Smooth muscle cell (in vitro differentiated cells): Measurements from ENCODE around the gene TNNT1. TPM values are rescaled to one million over a fixed set of nuclear protein-coding genes. Genes with fewer than 3 reads are reported as not detected.

ENCODE experiments used
- DNase-seq: peaks from one replicate; lab custom pipeline; 2025; ENCODE audit not compliant: unreplicated experiment; lab: John Stamatoyannopoulos, UW
- H2AFZ ChIP-seq: fragments of 200-600 bp; sonication (generic); 2 replicates; pipeline ENCODE4 v1.6.0; 2016; ENCODE audit warnings: antibody characterized with exemption, low read depth, mild to moderate bottlenecking
- H3F3A ChIP-seq: fragments of 200-600 bp; sonication (generic); 2 replicates; pipeline ENCODE4 v1.6.0; 2017; ENCODE audit warnings: antibody characterized with exemption, low read depth
- H3K27ac ChIP-seq: fragments of 200-600 bp; sonication (generic); 2 replicates; pipeline ENCODE4 v1.5.1; 2016; ENCODE audit warnings: low read depth, mild to moderate bottlenecking
- H3K27me3 ChIP-seq: fragments of 200-600 bp; sonication (generic); 2 replicates; pipeline ENCODE4 v1.6.1; 2016; ENCODE audit warnings: low read depth, mild to moderate bottlenecking
- H3K36me3 ChIP-seq: fragments of 200-600 bp; sonication (generic); 2 replicates; pipeline ENCODE4 v1.5.1; 2016; ENCODE audit warnings: low read depth
- H3K4me1 ChIP-seq: fragments of 200-600 bp; sonication (generic); 2 replicates; pipeline ENCODE4 v1.5.1; 2016; ENCODE audit warnings: low read depth
- H3K4me2 ChIP-seq: fragments of 200-600 bp; sonication (generic); 2 replicates; pipeline ENCODE4 v1.6.0; 2016; ENCODE audit warnings: mild to moderate bottlenecking
- H3K4me3 ChIP-seq: fragments of 200-600 bp; sonication (generic); 2 replicates; pipeline ENCODE4 v1.5.1; 2016; ENCODE audit warnings: mild to moderate bottlenecking
- H3K79me2 ChIP-seq: fragments of 200-600 bp; sonication (generic); 2 replicates; pipeline ENCODE4 v1.6.0; 2016; ENCODE audit warnings: low read depth, mild to moderate bottlenecking
- H3K9ac ChIP-seq: fragments of 200-600 bp; sonication (generic); 2 replicates; pipeline ENCODE4 v1.6.0; 2016; ENCODE audit warnings: low read depth
- H3K9me3 ChIP-seq: fragments of 200-600 bp; sonication (generic); replicated peaks from 2 replicates; pipeline ENCODE4 v1.5.1; 2016; ENCODE audit warnings: low read depth
- H4K20me1 ChIP-seq: fragments of 200-600 bp; sonication (generic); 2 replicates; pipeline ENCODE4 v1.6.0; 2016; ENCODE audit warnings: low read depth
- CTCF ChIP-seq: fragments of 200-600 bp; sonication (generic); IDR thresholded peaks from 2 replicates; pipeline ENCODE4 v1.5.1; 2017; ENCODE audit warnings: borderline replicate concordance, mild to moderate bottlenecking, antibody characterized with exemption; ENCODE audit not compliant: insufficient read depth, poor library complexity, severe bottlenecking
- WGBS: methylation state at CpG from one replicate; pipeline ENCODE4 v1.1.7; 2016; ENCODE audit warnings: low lambda C conversion rate; 5-methylcytosine and 5-hydroxymethylcytosine counted together
- polyA plus RNA-seq: library from polyadenylated mRNA; unstranded; fragments of >200 nt; fragmentation: Nextera tagmentation; extraction: Ambion mirVana; gene quantifications from 2 replicates; pipeline ENCODE4 v1.2.1, GENCODE V29; 2016
- total RNA-seq: library from RNA; depleted of rRNA; stranded (reverse); fragments of >200 nt; gene quantifications from 2 replicates; pipeline ENCODE4 v1.2.3, GENCODE V29; 2014

The TNNT1 gene
- total and polyA plus RNA-seq, 2 experiments from 2014 or later = 24.5 to 27.1 TPM

GRCh38 chr19:55116859-55117662 is 31.9 kb downstream of the TNNT1 start, which contains the start of gene PPP1R12C:
Gene PPP1R12C, minus strand, starts transcription at chr19:55117637. Its CDS starts 94 bp downstream, at chr19:55117543.
- peak within 1 kb of the TSS; percentile 87 for H2AFZ ChIP-seq

GRCh38 chr19:55116232-55116858 is 32.7 kb downstream of the TNNT1 start:
- no peak for TF ChIP-seq CTCF
- no peaks in the 10 kb centered on the region for H3K27me3 ChIP-seq
- DNase-seq = peak; percentile 13
- peaks cover 55% of the 10 kb centered on the region for H4K20me1 ChIP-seq
- H3K4me1 ChIP-seq = peaks cover 7% of the 10 kb centered on the region
- peak overlapping the region; percentile 17 for H3K27ac ChIP-seq
- peaks cover 50% of the 10 kb centered on the region for H3K79me2 ChIP-seq
- H3K4me3 ChIP-seq = peak overlapping the region; percentile 76
- peak overlapping the region; percentile 83 for H3K9ac ChIP-seq
- H3F3A ChIP-seq = no peaks in the 10 kb centered on the region
- H3K36me3 ChIP-seq = no peaks in the 10 kb centered on the region
- no peaks in the 10 kb centered on the region for H3K9me3 ChIP-seq
- no peak overlapping the region for H2AFZ ChIP-seq
- 5% methylated on average over 25 of the region's 25 CpGs for whole genome bisulfite sequencing
- H3K4me2 ChIP-seq = peak overlapping the region; percentile 95

More at GRCh38 chr19:55116859-55117662, 31.9 kb downstream of the TNNT1 start, which contains the start of gene PPP1R12C:
- Histone ChIP-seq H3F3A (no peaks in the 10 kb centered on the region), H3K9me3 (no peaks in the 10 kb centered on the region), H3K9ac (peak within 1 kb of the TSS; percentile 83), H3K4me1 (peaks cover 7% of the 10 kb centered on the region), H3K4me3 (peak within 1 kb of the TSS; percentile 76), H3K27me3 (no peaks in the 10 kb centered on the region), H3K4me2 (peak within 1 kb of the TSS; percentile 95), H4K20me1 (peaks cover 49% of the 10 kb centered on the region), H3K36me3 (no peaks in the 10 kb centered on the region), H3K79me2 (peaks cover 48% of the 10 kb centered on the region), H3K27ac (peak within 1 kb of the TSS; percentile 40)
- no peak for TF ChIP-seq CTCF
- no peak for DNase-seq
- 1% methylated on average over 32 of the region's 97 CpGs for WGBS

GRCh38 chr19:55115446-55116065 is 33.5 kb downstream of the TNNT1 start:
- Histone ChIP-seq H4K20me1 (peaks cover 62% of the 10 kb centered on the region), H3K9me3 (no peaks in the 10 kb centered on the region), H3K36me3 (no peaks in the 10 kb centered on the region), H3F3A (no peaks in the 10 kb centered on the region), H2AFZ (no peak overlapping the region), H3K27me3 (no peaks in the 10 kb centered on the region), H3K4me2 (peak overlapping the region; percentile 95), H3K9ac (peak overlapping the region; percentile 34), H3K4me1 (peaks cover 7% of the 10 kb centered on the region), H3K4me3 (peak overlapping the region; percentile 76), H3K27ac (no peak overlapping the region), H3K79me2 (peaks cover 50% of the 10 kb centered on the region)
- 71% methylated on average over 13 of the region's 13 CpGs for WGBS
- DNase-seq = no peak
- TF ChIP-seq CTCF = no peak
